PC-9 (cell line): ENCODE measurements around the gene PMM2.
"Not testable (repeated sequence)": the region's sequence is repeated elsewhere in the genome, so short reads cannot be mapped to it uniquely, and the experiment has no call there.

Experiments used
- EZH2 ChIP-seq: fragments of 200-600 bp; sonication (generic); IDR thresholded peaks from 2 replicates; pipeline ENCODE4 v1.8.0; 2017; ENCODE audit warnings: antibody characterized with exemption, low read depth
- TF ChIP-seq, protein P1 (sequence below): fragments of 200-600 bp; sonication (generic); conservative IDR thresholded peaks from 2 replicates; pipeline ENCODE4 v1.6.1; 2017; ENCODE audit warnings: mixed run types, antibody characterized with exemption, mild to moderate bottlenecking, moderate library complexity

DNA sequence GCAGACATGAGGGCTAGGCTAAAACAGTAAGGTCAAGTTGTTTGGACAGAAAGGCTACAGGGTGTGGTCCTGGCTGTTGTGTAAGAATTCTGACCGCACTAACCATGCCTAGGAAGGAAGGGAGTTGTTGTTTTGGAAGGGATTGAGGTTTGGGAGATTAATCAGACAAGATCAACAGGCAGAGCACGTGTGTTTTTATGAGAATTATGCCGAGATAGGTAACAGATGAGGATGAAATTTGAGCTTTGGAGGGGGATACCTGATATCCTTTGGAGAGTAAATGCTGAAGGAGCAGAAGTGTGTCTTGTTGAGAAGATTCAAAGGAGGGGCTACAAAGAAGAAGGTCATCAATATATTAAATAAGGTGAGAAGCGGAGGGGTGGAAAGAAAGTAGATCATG is 44.4 kb downstream of the PMM2 start:
- TF ChIP-seq, protein P1, sequence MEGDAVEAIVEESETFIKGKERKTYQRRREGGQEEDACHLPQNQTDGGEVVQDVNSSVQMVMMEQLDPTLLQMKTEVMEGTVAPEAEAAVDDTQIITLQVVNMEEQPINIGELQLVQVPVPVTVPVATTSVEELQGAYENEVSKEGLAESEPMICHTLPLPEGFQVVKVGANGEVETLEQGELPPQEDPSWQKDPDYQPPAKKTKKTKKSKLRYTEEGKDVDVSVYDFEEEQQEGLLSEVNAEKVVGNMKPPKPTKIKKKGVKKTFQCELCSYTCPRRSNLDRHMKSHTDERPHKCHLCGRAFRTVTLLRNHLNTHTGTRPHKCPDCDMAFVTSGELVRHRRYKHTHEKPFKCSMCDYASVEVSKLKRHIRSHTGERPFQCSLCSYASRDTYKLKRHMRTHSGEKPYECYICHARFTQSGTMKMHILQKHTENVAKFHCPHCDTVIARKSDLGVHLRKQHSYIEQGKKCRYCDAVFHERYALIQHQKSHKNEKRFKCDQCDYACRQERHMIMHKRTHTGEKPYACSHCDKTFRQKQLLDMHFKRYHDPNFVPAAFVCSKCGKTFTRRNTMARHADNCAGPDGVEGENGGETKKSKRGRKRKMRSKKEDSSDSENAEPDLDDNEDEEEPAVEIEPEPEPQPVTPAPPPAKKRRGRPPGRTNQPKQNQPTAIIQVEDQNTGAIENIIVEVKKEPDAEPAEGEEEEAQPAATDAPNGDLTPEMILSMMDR: not testable (repeated sequence)
- TF ChIP-seq EZH2: not testable (repeated sequence)
